OCI-LY1 (cell line): ENCODE data around the gene SLC22A17.

Experiments used
- H2AFZ ChIP-seq: fragments of 200-600 bp; sonication (generic), shearing (Covaris generic); 2 replicates; pipeline ENCODE4 v1.6.0; 2014; ENCODE audit warnings: antibody characterized with exemption, mild to moderate bottlenecking, low read length
- H3F3A ChIP-seq: fragments of 200-600 bp; sonication (generic), shearing (Covaris generic); 2 replicates; pipeline ENCODE4 v1.6.0; 2014; ENCODE audit warnings: mild to moderate bottlenecking, antibody characterized with exemption, low read length, moderate library complexity; ENCODE audit not compliant: insufficient read depth
- H3K27ac ChIP-seq: fragments of 200-600 bp; sonication (generic); 2 replicates; pipeline ENCODE4 v1.5.1; 2014; ENCODE audit warnings: low read length, mixed run types, mild to moderate bottlenecking, low read depth; ENCODE audit not compliant: poor library complexity, severe bottlenecking
- H3K27me3 ChIP-seq: fragments of 200-600 bp; sonication (generic); 2 replicates; pipeline ENCODE4 v1.6.0; 2014; ENCODE audit warnings: antibody characterized with exemption, mild to moderate bottlenecking, low read length, moderate library complexity; ENCODE audit not compliant: insufficient read depth
- H3K36me3 ChIP-seq: fragments of 200-600 bp; sonication (generic); 2 replicates; pipeline ENCODE4 v1.6.1; 2014; ENCODE audit warnings: mild to moderate bottlenecking, antibody characterized with exemption, low read length, moderate library complexity, mixed read lengths; ENCODE audit not compliant: insufficient read depth
- H3K4me1 ChIP-seq: fragments of 200-600 bp; sonication (generic); 2 replicates; pipeline ENCODE4 v1.5.1; 2014; ENCODE audit warnings: mild to moderate bottlenecking, low read length, moderate library complexity; ENCODE audit not compliant: insufficient read depth, severe bottlenecking
- H3K4me2 ChIP-seq: fragments of 200-600 bp; sonication (generic), shearing (Covaris generic); 2 replicates; pipeline ENCODE4 v1.6.1; 2014; ENCODE audit warnings: low read length
- H3K4me3 ChIP-seq: fragments of 200-600 bp; sonication (generic); 2 replicates; pipeline ENCODE4 v1.5.1; 2014; ENCODE audit warnings: low read length, low read depth, mild to moderate bottlenecking, mixed read lengths; ENCODE audit not compliant: poor library complexity, severe bottlenecking
- H3K79me2 ChIP-seq: fragments of 200-600 bp; shearing (Covaris generic); 2 replicates; pipeline ENCODE4 v1.6.1; 2016; ENCODE audit warnings: mixed run types, low read length, mixed read lengths; ENCODE audit not compliant: insufficient read depth
- H3K9ac ChIP-seq: fragments of 200-600 bp; sonication (generic), shearing (Covaris generic); 2 replicates; pipeline ENCODE4 v1.6.1; 2014; ENCODE audit warnings: mild to moderate bottlenecking, low read length, mixed read lengths
- H3K9me2 ChIP-seq: fragments of 200-600 bp; sonication (generic), shearing (Covaris generic); 2 replicates; pipeline ENCODE4 v1.6.1; 2014; ENCODE audit warnings: low read depth, mild to moderate bottlenecking, low read length, mixed read lengths
- H3K9me3 ChIP-seq: fragments of 200-600 bp; shearing (Covaris generic); 2 replicates; pipeline ENCODE4 v1.6.1; 2014; ENCODE audit warnings: low read length, mixed read lengths
- H4K20me1 ChIP-seq: fragments of 200-600 bp; sonication (generic), shearing (Covaris generic); 2 replicates; pipeline ENCODE4 v1.6.0; 2016; ENCODE audit warnings: mild to moderate bottlenecking, low read length; ENCODE audit not compliant: insufficient read depth
- EZH2 ChIP-seq: fragments of 200-600 bp; sonication (generic), shearing (Covaris generic); IDR thresholded peaks from 2 replicates; pipeline ENCODE4 v1.8.0; 2017; ENCODE audit warnings: borderline replicate concordance, mixed run types, mild to moderate bottlenecking, antibody characterized with exemption, low read length, moderate library complexity, mixed read lengths
- TF ChIP-seq, protein P1 (sequence below): fragments of 200-600 bp; sonication (generic), shearing (Covaris generic); IDR thresholded peaks from 2 replicates; pipeline ENCODE4 v1.5.1; 2017; ENCODE audit warnings: mild to moderate bottlenecking, antibody characterized with exemption, low read length, moderate library complexity, mixed read lengths

The SLC22A17 gene

GRCh38 chr14:23377198-23377550 lies 24.5 kb upstream of the SLC22A17 start:
- peaks cover 3% of the 10 kb centered on the region; the same call in 1 of the 2 replicates for H3K27me3 ChIP-seq
- no peaks in the 10 kb centered on the region for H3K9me2 ChIP-seq
- no peaks in the 10 kb centered on the region for H3K36me3 ChIP-seq
- no peak overlapping the region for H3K4me3 ChIP-seq
- H3K79me2 ChIP-seq, result no peaks in the 10 kb centered on the region
- H3K9ac ChIP-seq, result no peak overlapping the region
- no peak overlapping the region for H2AFZ ChIP-seq
- no peak overlapping the region for H3K4me2 ChIP-seq
- H4K20me1 ChIP-seq, result no peaks in the 10 kb centered on the region
- no peaks in the 10 kb centered on the region for H3K9me3 ChIP-seq
- no peaks in the 10 kb centered on the region for H3F3A ChIP-seq
- H3K27ac ChIP-seq, result no peak overlapping the region
- H3K4me1 ChIP-seq, result no peaks in the 10 kb centered on the region
- TF ChIP-seq EZH2, result no peak
- TF ChIP-seq, protein P1, sequence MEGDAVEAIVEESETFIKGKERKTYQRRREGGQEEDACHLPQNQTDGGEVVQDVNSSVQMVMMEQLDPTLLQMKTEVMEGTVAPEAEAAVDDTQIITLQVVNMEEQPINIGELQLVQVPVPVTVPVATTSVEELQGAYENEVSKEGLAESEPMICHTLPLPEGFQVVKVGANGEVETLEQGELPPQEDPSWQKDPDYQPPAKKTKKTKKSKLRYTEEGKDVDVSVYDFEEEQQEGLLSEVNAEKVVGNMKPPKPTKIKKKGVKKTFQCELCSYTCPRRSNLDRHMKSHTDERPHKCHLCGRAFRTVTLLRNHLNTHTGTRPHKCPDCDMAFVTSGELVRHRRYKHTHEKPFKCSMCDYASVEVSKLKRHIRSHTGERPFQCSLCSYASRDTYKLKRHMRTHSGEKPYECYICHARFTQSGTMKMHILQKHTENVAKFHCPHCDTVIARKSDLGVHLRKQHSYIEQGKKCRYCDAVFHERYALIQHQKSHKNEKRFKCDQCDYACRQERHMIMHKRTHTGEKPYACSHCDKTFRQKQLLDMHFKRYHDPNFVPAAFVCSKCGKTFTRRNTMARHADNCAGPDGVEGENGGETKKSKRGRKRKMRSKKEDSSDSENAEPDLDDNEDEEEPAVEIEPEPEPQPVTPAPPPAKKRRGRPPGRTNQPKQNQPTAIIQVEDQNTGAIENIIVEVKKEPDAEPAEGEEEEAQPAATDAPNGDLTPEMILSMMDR, result no peak

DNA sequence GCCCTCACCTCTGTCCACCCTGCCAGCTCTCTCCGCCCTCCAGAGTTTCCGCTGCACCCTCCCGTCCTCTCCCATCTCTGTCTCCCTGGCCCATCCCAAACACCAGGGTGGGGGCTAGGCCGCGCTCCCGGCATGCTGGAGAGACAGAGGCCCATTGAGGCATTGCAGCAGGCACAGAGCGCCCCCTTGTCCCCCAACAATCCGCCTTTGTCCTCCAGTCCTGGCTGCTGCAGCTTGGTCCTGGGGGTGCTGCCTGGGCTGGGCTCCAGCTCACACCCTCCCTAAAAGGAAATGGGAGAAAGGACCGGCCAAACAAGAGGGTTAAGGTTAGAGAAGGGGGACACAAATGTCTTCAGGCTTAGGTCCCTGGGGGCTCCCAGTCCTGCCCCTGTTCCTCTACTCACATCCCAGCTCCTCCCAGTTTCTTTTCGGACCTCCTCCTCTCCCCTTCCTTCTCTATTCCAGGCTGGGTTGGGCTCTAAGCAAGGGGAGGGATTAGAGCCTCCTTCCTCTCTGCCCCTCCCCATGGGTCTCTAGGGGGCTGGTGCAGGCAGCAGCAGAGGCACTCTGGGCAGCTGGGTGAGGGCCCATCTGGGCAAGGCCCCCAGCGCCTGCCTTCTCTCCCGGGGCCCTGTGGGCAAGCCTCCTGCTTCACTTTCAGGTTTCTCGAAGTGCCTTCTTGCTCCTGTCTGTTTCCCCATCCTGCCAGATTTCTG lies 24.0 kb upstream of the SLC22A17 start, which contains the start of gene CMTM5:
TSS of gene CMTM5 (plus strand) at position 565 of the 716 bp plus-strand sequence. CDS start 206 bp downstream, outside the sequence.
- Histone ChIP-seq H3K27me3 (peaks cover 3% of the 10 kb centered on the region; the same call in 1 of the 2 replicates), H3F3A (no peaks in the 10 kb centered on the region), H3K27ac (no peak within 1 kb of the TSS), H3K36me3 (no peaks in the 10 kb centered on the region), H3K9ac (no peak within 1 kb of the TSS), H3K4me3 (no peak within 1 kb of the TSS), H4K20me1 (no peaks in the 10 kb centered on the region), H3K9me3 (no peaks in the 10 kb centered on the region), H3K79me2 (no peaks in the 10 kb centered on the region), H3K4me1 (no peaks in the 10 kb centered on the region), H2AFZ (no peak within 1 kb of the TSS), H3K4me2 (no peak within 1 kb of the TSS), H3K9me2 (no peaks in the 10 kb centered on the region)
- TF ChIP-seq, protein P1, result no peak
- no peak for TF ChIP-seq EZH2

GRCh38 chr14:23375527-23376251 lies 23.0 kb upstream of the SLC22A17 start:
- H3K4me2 ChIP-seq, result no peak overlapping the region
- no peak overlapping the region for H3K9ac ChIP-seq
- H3K4me3 ChIP-seq, result no peak overlapping the region
- H3K9me3 ChIP-seq, result no peaks in the 10 kb centered on the region
- H3K4me1 ChIP-seq, result no peaks in the 10 kb centered on the region
- no peak overlapping the region for H3K27ac ChIP-seq
- no peaks in the 10 kb centered on the region for H3K79me2 ChIP-seq
- no peaks in the 10 kb centered on the region for H3K36me3 ChIP-seq
- H3K9me2 ChIP-seq, result no peaks in the 10 kb centered on the region
- no peak overlapping the region for H2AFZ ChIP-seq
- H3F3A ChIP-seq, result no peaks in the 10 kb centered on the region
- no peaks in the 10 kb centered on the region; the same call in 1 of the 2 replicates for H3K27me3 ChIP-seq
- H4K20me1 ChIP-seq, result no peaks in the 10 kb centered on the region
- no peak for TF ChIP-seq EZH2
- TF ChIP-seq, protein P1, result no peak
